ENCODE data around the gene COBL.

DNA sequence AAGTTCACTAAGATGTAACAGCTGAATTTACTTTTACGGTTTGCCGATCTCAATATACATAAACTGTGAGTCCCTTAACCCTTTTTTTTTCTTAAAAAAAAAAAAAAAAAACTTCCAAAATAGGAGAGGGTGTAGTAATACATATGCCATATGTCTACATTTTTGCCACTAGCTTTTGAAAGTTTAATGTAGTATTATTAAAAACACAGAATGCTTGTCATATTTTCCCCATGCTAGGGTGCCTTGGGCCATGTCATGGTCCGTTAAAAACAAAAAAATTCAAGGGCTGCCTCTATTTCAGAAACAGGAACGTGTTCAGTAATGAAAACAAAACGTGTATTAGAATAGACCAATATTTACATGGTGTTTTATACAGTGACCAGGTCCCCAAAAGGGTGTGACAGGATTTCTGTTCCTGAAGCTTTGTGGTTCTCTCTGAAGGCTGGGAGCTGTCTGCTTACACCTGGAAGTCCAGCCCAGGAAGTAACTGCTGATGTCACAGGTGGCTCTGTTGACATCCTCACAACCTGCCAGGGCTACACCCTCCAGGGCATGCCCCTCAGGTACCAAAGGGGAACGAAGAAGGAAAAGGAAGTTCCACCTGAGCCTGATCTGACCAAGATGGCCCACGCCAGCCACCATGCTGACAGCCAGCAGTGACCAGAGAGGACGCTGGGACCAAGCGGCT lies 79.0 kb downstream of the COBL start:
- no peak for TF ChIP-seq HDGF (IDR thresholded peaks at IDR 0.05; ENCODE audit: borderline replicate concordance)
- no peak for TF ChIP-seq ZNF384 (IDR thresholded peaks at IDR 0.05)
- no peak for TF ChIP-seq SP1 (IDR thresholded peaks at IDR 0.05)
- TF ChIP-seq SUZ12 (IDR thresholded peaks at IDR 0.05) = no peak
- no peak for TF ChIP-seq BHLHE40 (IDR thresholded peaks at IDR 0.05; ENCODE audit: borderline replicate concordance)
- no peak for TF ChIP-seq ELF4 (IDR thresholded peaks at IDR 0.05)
